ENCODE measurements around the gene MACROD2.

DNA sequence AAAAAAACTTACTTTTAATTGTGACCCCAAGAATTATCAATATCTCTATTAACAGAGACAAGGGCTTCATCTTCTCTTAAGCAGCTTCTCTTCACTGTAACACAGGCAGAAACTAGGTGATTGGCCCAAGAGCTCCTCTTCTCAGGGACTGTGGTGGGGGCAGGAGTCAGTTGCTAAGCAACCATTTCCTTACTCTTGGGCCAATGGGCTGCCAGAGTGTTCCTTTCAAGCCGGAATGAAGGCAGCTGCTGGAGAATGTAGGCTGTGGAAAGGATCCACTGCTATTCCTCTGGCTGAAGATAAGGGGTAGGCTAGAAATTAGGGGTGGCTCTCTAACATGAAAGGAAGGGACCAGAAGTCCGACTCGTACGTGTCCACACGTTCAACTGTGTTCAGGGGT, 4.9 kb upstream of the MACROD2 start, which contains the start of gene SEL1L2:
- TF ChIP-seq, protein P1, sequence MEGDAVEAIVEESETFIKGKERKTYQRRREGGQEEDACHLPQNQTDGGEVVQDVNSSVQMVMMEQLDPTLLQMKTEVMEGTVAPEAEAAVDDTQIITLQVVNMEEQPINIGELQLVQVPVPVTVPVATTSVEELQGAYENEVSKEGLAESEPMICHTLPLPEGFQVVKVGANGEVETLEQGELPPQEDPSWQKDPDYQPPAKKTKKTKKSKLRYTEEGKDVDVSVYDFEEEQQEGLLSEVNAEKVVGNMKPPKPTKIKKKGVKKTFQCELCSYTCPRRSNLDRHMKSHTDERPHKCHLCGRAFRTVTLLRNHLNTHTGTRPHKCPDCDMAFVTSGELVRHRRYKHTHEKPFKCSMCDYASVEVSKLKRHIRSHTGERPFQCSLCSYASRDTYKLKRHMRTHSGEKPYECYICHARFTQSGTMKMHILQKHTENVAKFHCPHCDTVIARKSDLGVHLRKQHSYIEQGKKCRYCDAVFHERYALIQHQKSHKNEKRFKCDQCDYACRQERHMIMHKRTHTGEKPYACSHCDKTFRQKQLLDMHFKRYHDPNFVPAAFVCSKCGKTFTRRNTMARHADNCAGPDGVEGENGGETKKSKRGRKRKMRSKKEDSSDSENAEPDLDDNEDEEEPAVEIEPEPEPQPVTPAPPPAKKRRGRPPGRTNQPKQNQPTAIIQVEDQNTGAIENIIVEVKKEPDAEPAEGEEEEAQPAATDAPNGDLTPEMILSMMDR (IDR thresholded peaks at IDR 0.05) = no peak
- TF ChIP-seq POLR2A (IDR thresholded peaks at IDR 0.05) = no peak
